Suprapubic skin (tissue), 3 donors: ENCODE results near the gene SCG2.

ENCODE experiments used
- CTCF ChIP-seq, 2 donors: fragments of 200-600 bp in 1 of 2; fragments of 450-650 bp in 1 of 2; sonication (generic) in 1 of 2; IDR thresholded peaks; one replicate each; pipeline ENCODE4 v1.5.1; 2016 to 2019; ENCODE audit warnings: antibody characterized with exemption in 2 of 2, mild to moderate bottlenecking in 1 of 2, moderate library complexity in 1 of 2
- EP300 ChIP-seq: sonication (generic); formaldehyde crosslinking; IDR thresholded peaks from one replicate; pipeline ENCODE4 v1.6.1; 2017; ENCODE audit warnings: antibody characterized with exemption
- POLR2A ChIP-seq, 2 donors: fragments of 450-650 bp; IDR thresholded peaks; one replicate each; pipeline ENCODE4 v1.6.1; 2017; ENCODE audit warnings: antibody characterized with exemption in 2 of 2, mild to moderate bottlenecking in 2 of 2, moderate library complexity in 2 of 2

- TF ChIP-seq POLR2A (IDR thresholded peaks at IDR 0.05), result no peak
- no peak for TF ChIP-seq EP300
- no peak for TF ChIP-seq CTCF (IDR thresholded peaks at IDR 0.05)
Observed at GRCh38 chr2:223612501-223612900, 10.3 kb upstream of the SCG2 start.
